Tibial artery (tissue), 4 donors: Measurements from ENCODE around the gene LITAF.

Source experiments
- DNase-seq, 2 donors: peaks; one replicate each; pipeline ENCODE4 v3.0.0-alpha.2; 2019
- H3K27ac ChIP-seq, 2 donors: fragments of 200-600 bp; sonication (generic) in 1 of 2; 1 replicate in 1 of 2; 2 replicates in 1 of 2; pipeline ENCODE4 v1.5.1; 2018 to 2019; ENCODE audit warnings: mild to moderate bottlenecking in 1 of 2
- H3K27me3 ChIP-seq, 2 donors: fragments of 200-600 bp; sonication (generic) in 1 of 2; one replicate each; pipeline versions ENCODE4 v1.5.1 to v1.6.0; 2016 to 2019
- H3K36me3 ChIP-seq, 3 donors: fragments of 200-600 bp; sonication (generic) in 2 of 3; one replicate each; pipeline ENCODE4 v1.5.1; 2016 to 2019; ENCODE audit warnings: mild to moderate bottlenecking in 2 of 3
- H3K4me1 ChIP-seq, 4 donors: fragments of 200-600 bp; sonication (generic) in 2 of 4; 1 replicate in 3 of 4; 2 replicates in 1 of 4; pipeline ENCODE4 v1.5.1; 2016 to 2019
- H3K4me3 ChIP-seq, 2 donors: fragments of 200-600 bp; sonication (generic) in 1 of 2; 1 replicate in 1 of 2; 2 replicates in 1 of 2; pipeline ENCODE4 v1.5.1; 2018 to 2019; ENCODE audit warnings: mild to moderate bottlenecking in 2 of 2
- H3K9me3 ChIP-seq, 3 donors: fragments of 200-600 bp; sonication (generic) in 1 of 3; one replicate each; pipeline ENCODE4 v1.5.1; 2016 to 2019
- intact Hi-C: fragments of 100-400 bp; cut with DNase I; formaldehyde crosslinking; loops from one replicate; pipeline ENCODE4 v1.15.0; 2023; ENCODE audit warnings: low total_unique reads
- TF ChIP-seq, protein P1 (sequence below), 2 experiments: fragments of 200-600 bp in 1 of 2; fragments of 450-650 bp in 1 of 2; IDR thresholded peaks; one replicate each; pipeline ENCODE4 v1.5.1; 2017 to 2019; ENCODE audit warnings: antibody characterized with exemption in 2 of 2, mild to moderate bottlenecking in 1 of 2, moderate library complexity in 1 of 2

Gene LITAF

GRCh38 chr16:11556214-11556819, 30.4 kb downstream of the LITAF start:
- no peaks in the 10 kb centered on the region for H3K27me3 ChIP-seq
- peaks cover 0 to 22% (median 10%) of the 10 kb centered on the region in 4 donors for H3K4me1 ChIP-seq
- H3K36me3 ChIP-seq = peaks cover 35 to 55% (median 53%) of the 10 kb centered on the region in 3 donors
- H3K4me3 ChIP-seq = no peak overlapping the region
- no peaks in the 10 kb centered on the region for H3K9me3 ChIP-seq
- no peak for DNase-seq
- TF ChIP-seq, protein P1, sequence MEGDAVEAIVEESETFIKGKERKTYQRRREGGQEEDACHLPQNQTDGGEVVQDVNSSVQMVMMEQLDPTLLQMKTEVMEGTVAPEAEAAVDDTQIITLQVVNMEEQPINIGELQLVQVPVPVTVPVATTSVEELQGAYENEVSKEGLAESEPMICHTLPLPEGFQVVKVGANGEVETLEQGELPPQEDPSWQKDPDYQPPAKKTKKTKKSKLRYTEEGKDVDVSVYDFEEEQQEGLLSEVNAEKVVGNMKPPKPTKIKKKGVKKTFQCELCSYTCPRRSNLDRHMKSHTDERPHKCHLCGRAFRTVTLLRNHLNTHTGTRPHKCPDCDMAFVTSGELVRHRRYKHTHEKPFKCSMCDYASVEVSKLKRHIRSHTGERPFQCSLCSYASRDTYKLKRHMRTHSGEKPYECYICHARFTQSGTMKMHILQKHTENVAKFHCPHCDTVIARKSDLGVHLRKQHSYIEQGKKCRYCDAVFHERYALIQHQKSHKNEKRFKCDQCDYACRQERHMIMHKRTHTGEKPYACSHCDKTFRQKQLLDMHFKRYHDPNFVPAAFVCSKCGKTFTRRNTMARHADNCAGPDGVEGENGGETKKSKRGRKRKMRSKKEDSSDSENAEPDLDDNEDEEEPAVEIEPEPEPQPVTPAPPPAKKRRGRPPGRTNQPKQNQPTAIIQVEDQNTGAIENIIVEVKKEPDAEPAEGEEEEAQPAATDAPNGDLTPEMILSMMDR (IDR thresholded peaks at IDR 0.05) = no peak
- H3K27ac ChIP-seq = no peak overlapping the region
- intact Hi-C loops = no loop called here

DNA sequence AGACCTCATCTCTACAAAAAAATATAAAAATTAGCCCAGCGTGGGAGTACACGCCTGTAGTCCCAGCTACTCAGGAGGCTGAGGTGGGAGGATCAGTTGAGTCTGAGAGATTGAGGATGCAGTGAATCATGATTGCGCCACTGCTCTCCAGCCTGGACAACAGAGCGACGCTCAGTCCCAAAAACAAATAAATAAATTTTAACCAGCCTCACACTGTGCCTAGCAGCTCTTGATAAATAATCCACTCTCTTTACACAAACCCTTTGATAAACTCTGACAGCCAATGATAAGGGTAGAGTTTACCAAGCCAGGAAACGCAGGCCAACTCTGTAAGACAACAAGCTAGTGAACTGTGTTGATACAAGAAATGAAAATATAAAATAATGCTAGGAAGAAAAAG, 32.7 kb downstream of the LITAF start:
- Histone ChIP-seq H3K27ac (no peak overlapping the region), H3K27me3 (no peaks in the 10 kb centered on the region), H3K9me3 (no peaks in the 10 kb centered on the region), H3K4me3 (no peak overlapping the region), H3K36me3 (peaks cover 49 to 78% (median 76%) of the 10 kb centered on the region in 3 donors), H3K4me1 (peaks cover 0 to 10% (median 3%) of the 10 kb centered on the region in 4 donors)
- TF ChIP-seq, protein P1 (IDR thresholded peaks at IDR 0.05) = no peak
- intact Hi-C loops = no loop called here
- no peak for DNase-seq

- Histone ChIP-seq H3K27ac (no peak overlapping the region), H3K9me3 (no peaks in the 10 kb centered on the region), H3K27me3 (no peaks in the 10 kb centered on the region), H3K36me3 (peaks cover 55 to 85% (median 83%) of the 10 kb centered on the region in 3 donors), H3K4me3 (no peak overlapping the region), H3K4me1 (peaks cover 0 to 9% (median 3%) of the 10 kb centered on the region in 4 donors)
- TF ChIP-seq, protein P1 (IDR thresholded peaks at IDR 0.05) = no peak
- intact Hi-C loops = no loop called here
- DNase-seq = no peak
Observed at GRCh38 chr16:11553371-11553770, 33.3 kb downstream of the LITAF start.

- TF ChIP-seq, protein P1 (IDR thresholded peaks at IDR 0.05) = no peak
- Histone ChIP-seq H3K27ac (no peak overlapping the region), H3K4me3 (no peak overlapping the region), H3K27me3 (no peaks in the 10 kb centered on the region), H3K9me3 (no peaks in the 10 kb centered on the region), H3K4me1 (peaks cover 0 to 1% (median under 1%) of the 10 kb centered on the region in 4 donors), H3K36me3 (peaks cover 57 to 91% (median 85%) of the 10 kb centered on the region in 3 donors)
- no peak for DNase-seq
- intact Hi-C loops = no loop called here
Observed at GRCh38 chr16:11552440-11552839, 34.3 kb downstream of the LITAF start.

GRCh38 chr16:11551842-11552241, 34.9 kb downstream of the LITAF start:
- no peaks in the 10 kb centered on the region for H3K9me3 ChIP-seq
- TF ChIP-seq, protein P1 (IDR thresholded peaks at IDR 0.05) = no peak
- H3K4me1 ChIP-seq = peaks cover 0 to 7% (median 1%) of the 10 kb centered on the region in 4 donors
- H3K27ac ChIP-seq = no peak overlapping the region
- intact Hi-C loops = no loop called here
- DNase-seq = no peak
- no peak overlapping the region for H3K4me3 ChIP-seq
- no peaks in the 10 kb centered on the region for H3K27me3 ChIP-seq
- peaks cover 57 to 87% (median 85%) of the 10 kb centered on the region in 3 donors for H3K36me3 ChIP-seq
